ENCODE results near the gene ASXL1. TPM values are rescaled to one million over a fixed set of nuclear protein-coding genes. Genes with fewer than 3 reads are reported as not detected.

The ASXL1 gene
- total and polyA plus RNA-seq, 4 donors = 24.2 to 96.4 (median 44.4) TPM

DNA sequence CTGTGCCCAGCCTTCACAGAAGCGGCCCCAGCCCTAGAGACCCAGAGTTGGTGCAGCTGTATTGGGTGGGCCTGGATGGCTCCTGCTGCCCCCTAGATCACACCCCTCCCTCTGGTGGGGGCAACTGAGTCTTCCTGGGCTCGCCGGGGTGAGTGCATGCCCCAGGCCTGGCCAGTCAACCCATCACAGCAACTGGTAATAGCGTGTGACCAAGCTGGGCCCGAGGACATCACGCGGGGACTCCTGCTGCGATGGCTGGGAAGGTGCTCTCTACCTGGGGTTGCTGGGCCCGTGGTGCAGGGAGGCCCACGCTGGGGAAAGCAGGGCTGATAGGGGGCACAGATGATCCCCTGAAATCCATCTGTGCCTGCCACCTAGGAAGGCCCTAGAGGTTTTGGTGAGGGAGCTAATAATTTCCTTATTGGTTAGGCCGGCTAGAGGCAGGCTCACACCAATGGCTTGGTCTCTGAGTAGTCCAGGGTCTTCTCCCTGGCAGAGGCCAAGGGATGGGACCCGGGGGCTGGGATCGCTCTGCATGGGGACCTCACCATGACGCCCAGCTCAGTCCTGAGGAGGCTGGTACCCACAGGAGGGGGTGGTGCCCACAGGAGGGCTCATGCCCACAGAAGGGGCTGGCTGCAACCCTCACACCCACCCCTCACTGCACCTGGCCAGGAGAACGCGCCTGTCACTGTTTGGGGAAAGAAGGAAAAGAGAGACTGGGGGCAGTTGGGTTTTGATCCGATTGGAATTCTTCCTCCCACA, 103.9 kb downstream of the ASXL1 start:
- no peak overlapping the region for H3K4me3 ChIP-seq
- H3K9me3 ChIP-seq (ENCODE audit: control insufficient read depth in 4 of 4, insufficient read depth in 3 of 4, low read length in 3 of 4) = no peaks in the 10 kb centered on the region
- H3K27ac ChIP-seq (ENCODE audit: low read depth in 1 of 2, low read length in 1 of 2) = no peak overlapping the region
- ATAC-seq (ENCODE audit: insufficient read depth, low FRiP score) (no peak), DNase-seq (no peak)
- WGBS, 2 donors = 91 to 98% methylated on average over 17 of the region's 17 CpGs
- TF ChIP-seq, protein P1, sequence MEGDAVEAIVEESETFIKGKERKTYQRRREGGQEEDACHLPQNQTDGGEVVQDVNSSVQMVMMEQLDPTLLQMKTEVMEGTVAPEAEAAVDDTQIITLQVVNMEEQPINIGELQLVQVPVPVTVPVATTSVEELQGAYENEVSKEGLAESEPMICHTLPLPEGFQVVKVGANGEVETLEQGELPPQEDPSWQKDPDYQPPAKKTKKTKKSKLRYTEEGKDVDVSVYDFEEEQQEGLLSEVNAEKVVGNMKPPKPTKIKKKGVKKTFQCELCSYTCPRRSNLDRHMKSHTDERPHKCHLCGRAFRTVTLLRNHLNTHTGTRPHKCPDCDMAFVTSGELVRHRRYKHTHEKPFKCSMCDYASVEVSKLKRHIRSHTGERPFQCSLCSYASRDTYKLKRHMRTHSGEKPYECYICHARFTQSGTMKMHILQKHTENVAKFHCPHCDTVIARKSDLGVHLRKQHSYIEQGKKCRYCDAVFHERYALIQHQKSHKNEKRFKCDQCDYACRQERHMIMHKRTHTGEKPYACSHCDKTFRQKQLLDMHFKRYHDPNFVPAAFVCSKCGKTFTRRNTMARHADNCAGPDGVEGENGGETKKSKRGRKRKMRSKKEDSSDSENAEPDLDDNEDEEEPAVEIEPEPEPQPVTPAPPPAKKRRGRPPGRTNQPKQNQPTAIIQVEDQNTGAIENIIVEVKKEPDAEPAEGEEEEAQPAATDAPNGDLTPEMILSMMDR (IDR thresholded peaks at IDR 0.05; ENCODE audit: control extremely low read depth, extremely low read depth) = no peak
- no peak overlapping the region for H3K9ac ChIP-seq (ENCODE audit: insufficient read depth in 1 of 2, low read length in 2 of 2)
- H3K27me3 ChIP-seq (ENCODE audit: control insufficient read depth in 3 of 3, insufficient read depth in 3 of 3, low read length in 2 of 3) = no peaks in the 10 kb centered on the region
- H3K36me3 ChIP-seq (ENCODE audit: control insufficient read depth in 4 of 4, insufficient read depth in 4 of 4, low read length in 4 of 4) = peaks cover 0 to 6% (median 5%) of the 10 kb centered on the region in 4 donors
- H3K4me1 ChIP-seq (ENCODE audit: control insufficient read depth in 5 of 5, insufficient read depth in 5 of 5, low read length in 5 of 5) = peaks cover 0 to 43% (median 11%) of the 10 kb centered on the region in 5 donors

DNA sequence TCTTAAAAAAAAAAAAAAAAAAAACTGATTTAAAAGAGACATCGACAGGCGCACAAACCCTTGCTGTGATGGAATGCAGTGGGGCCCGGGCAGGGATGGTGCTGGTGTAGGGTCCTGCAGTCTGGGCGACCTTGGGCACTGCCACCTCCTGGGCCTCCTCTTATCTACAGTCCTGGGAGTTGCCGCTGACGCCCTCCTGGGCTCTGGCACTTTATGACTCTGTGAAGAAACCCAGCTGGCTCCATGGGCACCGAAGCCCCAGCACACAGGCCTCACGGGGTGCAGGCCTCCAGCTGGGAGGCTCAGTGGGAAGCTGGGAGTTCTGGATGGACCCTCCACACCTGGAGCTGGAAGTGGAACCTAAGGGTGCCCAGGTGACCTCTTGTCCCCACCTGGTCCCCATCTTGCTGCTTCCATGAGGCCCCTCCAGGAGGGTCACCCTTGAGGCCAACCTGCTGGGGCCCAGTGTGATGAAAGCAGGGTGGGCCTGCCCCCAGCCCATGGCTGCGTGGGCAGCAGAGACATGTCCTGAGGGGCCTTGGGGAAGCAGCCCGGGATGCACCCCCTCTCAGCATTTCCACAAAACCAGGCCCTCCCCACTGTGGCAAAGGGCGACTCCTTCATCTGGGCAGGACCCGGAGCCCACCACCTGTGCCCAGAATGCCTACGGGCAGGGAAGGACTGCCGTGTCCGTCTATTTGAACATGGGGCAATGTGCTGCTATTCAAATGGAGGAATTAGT, 104.9 kb downstream of the ASXL1 start:
- no peak for DNase-seq
- Histone ChIP-seq H3K4me1 (ENCODE audit: control insufficient read depth in 5 of 5, insufficient read depth in 5 of 5, low read length in 5 of 5) (peaks cover 0 to 44% (median 11%) of the 10 kb centered on the region in 5 donors), H3K9ac (ENCODE audit: insufficient read depth in 1 of 2, low read length in 2 of 2) (no peak overlapping the region), H3K36me3 (ENCODE audit: control insufficient read depth in 4 of 4, insufficient read depth in 4 of 4, low read length in 4 of 4) (peaks cover 0 to 6% (median 5%) of the 10 kb centered on the region in 4 donors), H3K9me3 (ENCODE audit: control insufficient read depth in 4 of 4, insufficient read depth in 3 of 4, low read length in 3 of 4) (no peaks in the 10 kb centered on the region), H3K4me3 (no peak overlapping the region), H3K27me3 (ENCODE audit: control insufficient read depth in 3 of 3, insufficient read depth in 3 of 3, low read length in 2 of 3) (no peaks in the 10 kb centered on the region), H3K27ac (ENCODE audit: low read depth in 1 of 2, low read length in 1 of 2) (peak overlapping the region in 1 of 2 donors; percentile 53)
- TF ChIP-seq, protein P1 (IDR thresholded peaks at IDR 0.05; ENCODE audit: control extremely low read depth, extremely low read depth) = no peak
- 86 to 92% methylated on average over 15 of the region's 15 CpGs for WGBS, 2 donors
- no peak for ATAC-seq (ENCODE audit: insufficient read depth, low FRiP score)

- Histone ChIP-seq H3K9me3 (ENCODE audit: control insufficient read depth in 4 of 4, insufficient read depth in 3 of 4, low read length in 3 of 4) (no peaks in the 10 kb centered on the region), H3K27ac (ENCODE audit: low read depth in 1 of 2, low read length in 1 of 2) (peak overlapping the region in 1 of 2 donors; percentile 53), H3K4me1 (ENCODE audit: control insufficient read depth in 5 of 5, insufficient read depth in 5 of 5, low read length in 5 of 5) (peaks cover 0 to 44% (median 10%) of the 10 kb centered on the region in 5 donors), H3K36me3 (ENCODE audit: control insufficient read depth in 4 of 4, insufficient read depth in 4 of 4, low read length in 4 of 4) (peaks cover 0 to 6% (median 5%) of the 10 kb centered on the region in 4 donors), H3K4me3 (no peak overlapping the region), H3K9ac (ENCODE audit: insufficient read depth in 1 of 2, low read length in 2 of 2) (no peak overlapping the region), H3K27me3 (ENCODE audit: control insufficient read depth in 3 of 3, insufficient read depth in 3 of 3, low read length in 2 of 3) (no peaks in the 10 kb centered on the region)
- 69 to 81% methylated on average over 27 to 28 of the region's 28 CpGs for WGBS, 2 donors
- ATAC-seq (ENCODE audit: insufficient read depth, low FRiP score) (no peak), DNase-seq (peak in 2 of 3 donors; percentile 47 to 48)
- TF ChIP-seq, protein P1 (IDR thresholded peaks at IDR 0.05; ENCODE audit: control extremely low read depth, extremely low read depth) = no peak
Measured at GRCh38 chr20:32463642-32464400, 105.7 kb downstream of the ASXL1 start.

Measured in lung (tissue), 12 donors.